Smooth muscle cell (in vitro differentiated cells): ENCODE results near the gene TNP2. TPM values are rescaled to one million over a fixed set of nuclear protein-coding genes. Genes with fewer than 3 reads are reported as not detected.

Experiments used
- DNase-seq: peaks from one replicate; lab custom pipeline; 2025; ENCODE audit not compliant: unreplicated experiment; lab: John Stamatoyannopoulos, UW
- H2AFZ ChIP-seq: fragments of 200-600 bp; sonication (generic); 2 replicates; pipeline ENCODE4 v1.6.0; 2016; ENCODE audit warnings: antibody characterized with exemption, low read depth, mild to moderate bottlenecking
- H3F3A ChIP-seq: fragments of 200-600 bp; sonication (generic); 2 replicates; pipeline ENCODE4 v1.6.0; 2017; ENCODE audit warnings: antibody characterized with exemption, low read depth
- H3K27ac ChIP-seq: fragments of 200-600 bp; sonication (generic); 2 replicates; pipeline ENCODE4 v1.5.1; 2016; ENCODE audit warnings: low read depth, mild to moderate bottlenecking
- H3K27me3 ChIP-seq: fragments of 200-600 bp; sonication (generic); 2 replicates; pipeline ENCODE4 v1.6.1; 2016; ENCODE audit warnings: low read depth, mild to moderate bottlenecking
- H3K36me3 ChIP-seq: fragments of 200-600 bp; sonication (generic); 2 replicates; pipeline ENCODE4 v1.5.1; 2016; ENCODE audit warnings: low read depth
- H3K4me1 ChIP-seq: fragments of 200-600 bp; sonication (generic); 2 replicates; pipeline ENCODE4 v1.5.1; 2016; ENCODE audit warnings: low read depth
- H3K4me2 ChIP-seq: fragments of 200-600 bp; sonication (generic); 2 replicates; pipeline ENCODE4 v1.6.0; 2016; ENCODE audit warnings: mild to moderate bottlenecking
- H3K4me3 ChIP-seq: fragments of 200-600 bp; sonication (generic); 2 replicates; pipeline ENCODE4 v1.5.1; 2016; ENCODE audit warnings: mild to moderate bottlenecking
- H3K79me2 ChIP-seq: fragments of 200-600 bp; sonication (generic); 2 replicates; pipeline ENCODE4 v1.6.0; 2016; ENCODE audit warnings: low read depth, mild to moderate bottlenecking
- H3K9ac ChIP-seq: fragments of 200-600 bp; sonication (generic); 2 replicates; pipeline ENCODE4 v1.6.0; 2016; ENCODE audit warnings: low read depth
- H3K9me3 ChIP-seq: fragments of 200-600 bp; sonication (generic); replicated peaks from 2 replicates; pipeline ENCODE4 v1.5.1; 2016; ENCODE audit warnings: low read depth
- H4K20me1 ChIP-seq: fragments of 200-600 bp; sonication (generic); 2 replicates; pipeline ENCODE4 v1.6.0; 2016; ENCODE audit warnings: low read depth
- WGBS: methylation state at CpG from one replicate; pipeline ENCODE4 v1.1.7; 2016; ENCODE audit warnings: low lambda C conversion rate; 5-methylcytosine and 5-hydroxymethylcytosine counted together
- polyA plus RNA-seq: library from polyadenylated mRNA; unstranded; fragments of >200 nt; fragmentation: Nextera tagmentation; extraction: Ambion mirVana; gene quantifications from 2 replicates; pipeline ENCODE4 v1.2.1, GENCODE V29; 2016
- total RNA-seq: library from RNA; depleted of rRNA; stranded (reverse); fragments of >200 nt; gene quantifications from 2 replicates; pipeline ENCODE4 v1.2.3, GENCODE V29; 2014
- TF ChIP-seq, protein P1 (sequence below): fragments of 200-600 bp; sonication (generic); IDR thresholded peaks from 2 replicates; pipeline ENCODE4 v1.5.1; 2017; ENCODE audit warnings: borderline replicate concordance, mild to moderate bottlenecking, antibody characterized with exemption; ENCODE audit not compliant: insufficient read depth, poor library complexity, severe bottlenecking

TNP2 gene
- total and polyA plus RNA-seq, 2 experiments from 2014 or later = not detected

DNA sequence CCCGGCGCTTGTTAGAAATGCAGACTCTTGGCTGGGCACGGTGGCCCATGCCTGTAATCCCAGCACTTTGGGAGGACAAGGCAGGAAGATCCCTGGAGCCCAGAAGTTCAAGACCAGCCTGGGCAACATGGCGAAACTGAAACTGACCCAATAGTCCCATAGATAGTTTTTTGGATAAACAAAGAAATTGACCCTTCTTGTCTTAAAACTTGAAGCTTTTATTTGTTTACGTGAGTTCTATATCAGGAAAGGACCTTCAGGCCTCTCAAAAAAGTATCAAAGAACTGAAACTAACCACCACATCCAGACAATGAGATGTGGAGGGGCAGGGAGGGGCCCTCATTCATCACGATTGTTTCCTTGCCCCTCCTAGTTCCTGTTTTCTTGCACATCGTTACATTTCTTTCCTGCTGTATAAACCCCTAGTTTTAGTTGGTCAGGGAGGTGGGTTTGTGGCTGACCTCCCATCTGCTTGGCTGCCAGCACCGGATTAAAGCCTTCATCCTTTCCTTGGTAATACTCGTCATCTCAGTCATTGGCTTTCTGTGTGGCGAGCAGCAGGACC lies 42.0 kb upstream of the TNP2 start:
- H3K27ac ChIP-seq = peak overlapping the region; percentile 29
- peaks cover 16% of the 10 kb centered on the region for H3K4me1 ChIP-seq
- peak overlapping the region; percentile 25 for H3K9ac ChIP-seq
- no peaks in the 10 kb centered on the region for H3K79me2 ChIP-seq
- no peaks in the 10 kb centered on the region for H3K9me3 ChIP-seq
- DNase-seq = no peak
- no peaks in the 10 kb centered on the region for H3K27me3 ChIP-seq
- WGBS = 78% methylated on average over 9 of the region's 10 CpGs
- no peaks in the 10 kb centered on the region for H4K20me1 ChIP-seq
- no peak overlapping the region for H3K4me2 ChIP-seq
- H3K4me3 ChIP-seq = no peak overlapping the region
- TF ChIP-seq, protein P1, sequence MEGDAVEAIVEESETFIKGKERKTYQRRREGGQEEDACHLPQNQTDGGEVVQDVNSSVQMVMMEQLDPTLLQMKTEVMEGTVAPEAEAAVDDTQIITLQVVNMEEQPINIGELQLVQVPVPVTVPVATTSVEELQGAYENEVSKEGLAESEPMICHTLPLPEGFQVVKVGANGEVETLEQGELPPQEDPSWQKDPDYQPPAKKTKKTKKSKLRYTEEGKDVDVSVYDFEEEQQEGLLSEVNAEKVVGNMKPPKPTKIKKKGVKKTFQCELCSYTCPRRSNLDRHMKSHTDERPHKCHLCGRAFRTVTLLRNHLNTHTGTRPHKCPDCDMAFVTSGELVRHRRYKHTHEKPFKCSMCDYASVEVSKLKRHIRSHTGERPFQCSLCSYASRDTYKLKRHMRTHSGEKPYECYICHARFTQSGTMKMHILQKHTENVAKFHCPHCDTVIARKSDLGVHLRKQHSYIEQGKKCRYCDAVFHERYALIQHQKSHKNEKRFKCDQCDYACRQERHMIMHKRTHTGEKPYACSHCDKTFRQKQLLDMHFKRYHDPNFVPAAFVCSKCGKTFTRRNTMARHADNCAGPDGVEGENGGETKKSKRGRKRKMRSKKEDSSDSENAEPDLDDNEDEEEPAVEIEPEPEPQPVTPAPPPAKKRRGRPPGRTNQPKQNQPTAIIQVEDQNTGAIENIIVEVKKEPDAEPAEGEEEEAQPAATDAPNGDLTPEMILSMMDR = no peak
- H3F3A ChIP-seq = no peaks in the 10 kb centered on the region
- H3K36me3 ChIP-seq = no peaks in the 10 kb centered on the region
- no peak overlapping the region for H2AFZ ChIP-seq

DNA sequence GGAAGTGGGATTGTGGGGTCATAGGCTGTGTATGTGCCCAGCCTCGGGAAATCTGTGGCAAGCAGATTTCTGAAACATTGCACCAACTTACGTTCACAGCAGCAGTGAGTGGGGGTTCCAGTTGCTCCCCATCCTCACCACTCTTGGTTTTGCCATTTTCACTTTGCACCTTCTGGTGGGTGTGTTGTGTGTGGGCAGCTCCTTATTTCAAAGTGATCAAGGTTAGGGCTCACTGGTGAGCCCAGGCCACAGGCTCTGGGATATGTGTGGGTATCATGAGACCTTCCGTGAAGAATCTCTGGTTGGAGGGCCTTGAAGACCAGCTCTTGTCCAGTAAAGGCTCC lies 41.5 kb upstream of the TNP2 start:
- Histone ChIP-seq H4K20me1 (no peaks in the 10 kb centered on the region), H3K27me3 (no peaks in the 10 kb centered on the region), H3K27ac (peak overlapping the region; percentile 29), H3K36me3 (no peaks in the 10 kb centered on the region), H3K4me3 (no peak overlapping the region), H3K4me1 (peaks cover 11% of the 10 kb centered on the region), H3K9me3 (no peaks in the 10 kb centered on the region), H3K79me2 (no peaks in the 10 kb centered on the region), H3F3A (no peaks in the 10 kb centered on the region), H3K9ac (no peak overlapping the region), H2AFZ (no peak overlapping the region), H3K4me2 (no peak overlapping the region)
- whole genome bisulfite sequencing = 98% methylated on average over 3 of the region's 3 CpGs
- no peak for DNase-seq
- TF ChIP-seq, protein P1 = no peak

DNA sequence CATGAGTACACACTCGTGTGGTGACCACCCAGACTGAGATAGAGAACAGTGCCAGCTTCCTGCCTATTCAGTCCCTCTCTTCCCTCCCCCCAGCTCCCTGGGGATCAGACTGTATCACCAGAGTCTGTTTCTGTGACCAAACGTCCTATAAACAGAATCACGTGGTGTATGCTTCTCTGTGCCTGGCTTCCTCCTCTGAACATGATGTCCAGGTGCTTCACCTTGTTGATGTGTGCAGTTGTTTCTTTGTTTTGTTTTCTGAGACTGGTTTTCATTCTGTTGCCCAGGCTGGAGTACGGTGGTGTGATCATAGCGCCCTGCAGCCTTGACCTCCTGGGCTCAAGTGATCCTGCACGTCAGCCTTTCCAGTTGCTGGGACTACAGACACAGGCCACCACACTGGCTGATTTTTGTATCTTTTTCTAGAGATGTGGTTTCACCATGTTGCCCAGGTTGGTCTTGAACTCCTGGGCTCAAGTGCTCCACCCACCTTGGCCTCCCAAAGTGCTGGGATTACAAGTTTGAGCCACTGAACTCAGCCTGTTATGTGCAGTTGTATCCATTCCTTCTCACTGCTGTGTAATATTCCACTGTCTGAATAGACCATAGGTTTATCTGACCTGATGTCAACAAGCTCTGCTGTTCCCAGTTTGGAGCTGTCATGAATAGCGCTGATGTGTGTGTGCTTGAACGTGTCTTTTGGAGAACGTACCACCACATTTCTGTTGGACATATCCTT lies 40.9 kb upstream of the TNP2 start:
- Histone ChIP-seq H4K20me1 (no peaks in the 10 kb centered on the region), H3K4me1 (peaks cover 8% of the 10 kb centered on the region), H3K9ac (no peak overlapping the region), H3F3A (no peaks in the 10 kb centered on the region), H3K4me3 (no peak overlapping the region), H3K36me3 (no peaks in the 10 kb centered on the region), H3K79me2 (no peaks in the 10 kb centered on the region), H3K27ac (no peak overlapping the region), H2AFZ (no peak overlapping the region), H3K9me3 (no peaks in the 10 kb centered on the region), H3K4me2 (peak overlapping the region; percentile 6), H3K27me3 (no peaks in the 10 kb centered on the region)
- 68% methylated on average over 9 of the region's 9 CpGs for WGBS
- TF ChIP-seq, protein P1 = no peak
- no peak for DNase-seq
